HS-27A (cell line): ENCODE results near the gene ARRDC2.
"Not testable (repeated sequence)": the region's sequence is repeated elsewhere in the genome, so short reads cannot be mapped to it uniquely, and the experiment has no call there.

Source experiments
- DNase-seq: peaks from one replicate; pipeline ENCODE4 v3.0.0-alpha.2; 2012; ENCODE audit warnings: low read depth, missing footprints

ARRDC2 gene

GRCh38 chr19:18007917-18008673, at the start of gene ARRDC2:
Gene ARRDC2, plus strand, starts transcription at chr19:18008170. Its CDS starts 141 bp downstream, at chr19:18008311.
- no peak for DNase-seq

- DNase-seq = no peak
Measured at GRCh38 chr19:17963936-17964691, 43.9 kb upstream of the ARRDC2 start.

GRCh38 chr19:17965370-17966128, 42.4 kb upstream of the ARRDC2 start:
- no peak for DNase-seq

- no peak for DNase-seq
Measured at GRCh38 chr19:17966129-17966483, 41.9 kb upstream of the ARRDC2 start.

- no peak for DNase-seq
Measured at GRCh38 chr19:17966550-17967256, 41.3 kb upstream of the ARRDC2 start, which contains the start of gene KCNN1. Gene KCNN1, plus strand, starts transcription at chr19:17967107. Its CDS starts 6,782 bp downstream, at chr19:17973889.

GRCh38 chr19:17967257-17968051, 40.5 kb upstream of the ARRDC2 start:
- no peak for DNase-seq

GRCh38 chr19:17968362-17968761, 39.6 kb upstream of the ARRDC2 start:
- no peak for DNase-seq

- DNase-seq = no peak
Measured at GRCh38 chr19:17969096-17969792, 38.7 kb upstream of the ARRDC2 start.

- DNase-seq = no peak
Measured at GRCh38 chr19:17972230-17972629, 35.7 kb upstream of the ARRDC2 start.

- no peak for DNase-seq
Measured at GRCh38 chr19:17973759-17974158, 34.2 kb upstream of the ARRDC2 start.

- no peak for DNase-seq
Measured at GRCh38 chr19:17974551-17974950, 33.4 kb upstream of the ARRDC2 start.

GRCh38 chr19:17975032-17975431, 32.9 kb upstream of the ARRDC2 start:
- DNase-seq = no peak

- DNase-seq = no peak
Measured at GRCh38 chr19:17977021-17977420, 30.9 kb upstream of the ARRDC2 start.

- no peak for DNase-seq
Measured at GRCh38 chr19:17977488-17977887, 30.5 kb upstream of the ARRDC2 start.

GRCh38 chr19:17981611-17982010, 26.4 kb upstream of the ARRDC2 start:
- no peak for DNase-seq

GRCh38 chr19:17982430-17982829, 25.5 kb upstream of the ARRDC2 start:
- no peak for DNase-seq

- no peak for DNase-seq
Measured at GRCh38 chr19:17985037-17985818, 22.7 kb upstream of the ARRDC2 start.

- DNase-seq = not testable (repeated sequence)
Measured at GRCh38 chr19:17986569-17986968, 21.4 kb upstream of the ARRDC2 start.

- DNase-seq = no peak
Measured at GRCh38 chr19:17988161-17988560, 19.8 kb upstream of the ARRDC2 start.
